DMS153 (cell line): ENCODE results near the gene RUSF1.
A peak's percentile ranks its signal among the peaks of the same experiment; 100 is the strongest.
"Not testable (repeated sequence)": the region's sequence is repeated elsewhere in the genome, so short reads cannot be mapped to it uniquely, and the experiment has no call there.

Experiments used
- DNase-seq: peaks from one replicate; lab custom pipeline; 2025; lab: John Stamatoyannopoulos, UW

The RUSF1 gene

DNA sequence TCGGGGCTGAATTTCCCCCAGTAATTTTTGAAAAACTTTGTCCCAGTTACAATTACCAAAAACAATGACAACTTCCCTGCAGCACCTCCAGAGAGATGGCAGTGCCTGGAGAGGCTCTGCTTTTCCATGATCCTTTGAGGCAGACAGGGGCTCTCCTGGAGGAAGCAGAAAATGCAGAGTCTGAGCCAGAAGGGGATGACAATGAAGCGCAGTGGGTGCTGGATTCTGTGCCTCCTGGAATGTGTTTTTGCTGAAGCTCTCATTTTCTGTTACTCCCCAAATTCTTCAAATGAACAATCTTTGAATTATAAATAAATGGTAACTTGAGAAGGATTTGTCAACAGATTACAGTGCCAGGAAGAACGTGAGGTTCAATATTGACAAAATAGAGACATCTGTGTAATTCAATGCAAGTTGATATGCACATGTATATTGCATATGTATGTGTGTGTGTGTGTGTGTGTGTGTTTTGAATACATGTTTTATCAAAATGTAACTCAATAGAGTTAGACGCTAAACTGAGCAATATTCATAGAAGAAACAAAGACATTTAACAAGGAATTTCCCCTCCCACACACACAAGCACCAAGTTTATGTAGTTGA, 9.7 kb upstream of the RUSF1 start:
- no peak for DNase-seq

DNA sequence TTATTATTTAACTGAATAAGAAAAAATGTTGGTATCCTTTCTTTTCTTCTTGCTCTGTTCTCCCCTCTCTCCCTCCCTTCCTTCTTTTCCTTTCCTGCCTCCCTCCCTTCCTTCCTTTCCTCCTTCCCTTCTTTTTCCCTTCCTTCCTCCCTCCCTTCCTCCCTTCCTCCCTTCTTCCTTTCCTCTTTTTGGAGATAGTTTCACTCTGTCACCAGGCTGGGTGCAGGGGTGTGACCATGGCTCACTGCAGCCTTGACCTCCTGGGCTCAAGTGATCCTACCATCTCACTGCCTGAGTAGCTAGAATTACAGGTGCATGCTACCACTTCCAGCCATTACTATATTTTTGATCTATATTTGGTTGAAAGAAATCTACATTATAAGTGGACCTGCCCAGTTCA, 5.7 kb upstream of the RUSF1 start:
- DNase-seq: no peak

GRCh38 chr16:31513126-31513525, 4.9 kb upstream of the RUSF1 start:
- DNase-seq: no peak

DNA sequence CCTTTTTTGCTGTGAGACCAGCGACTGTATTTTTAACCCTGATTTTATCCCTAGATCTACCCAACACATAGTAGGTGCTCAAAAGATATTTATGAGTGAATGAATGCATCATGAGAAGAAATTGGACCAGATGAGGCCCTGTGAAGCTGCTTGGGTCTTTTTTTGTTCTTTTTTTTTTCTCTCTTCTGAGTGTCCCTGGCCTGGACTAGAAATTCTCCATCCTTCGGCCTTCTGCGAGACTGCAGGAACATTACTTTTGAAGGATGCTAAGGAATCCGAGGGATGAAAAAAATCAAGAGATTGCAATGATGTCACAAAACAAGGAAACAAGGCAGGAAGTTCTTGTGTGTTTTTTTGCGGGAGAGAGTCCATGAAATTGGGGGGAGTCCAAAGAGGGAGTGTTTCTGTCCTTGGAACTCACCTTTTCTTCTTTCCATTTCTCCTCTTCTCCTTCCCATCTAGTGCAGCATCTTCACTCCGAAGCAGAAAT, 560 bp upstream of the RUSF1 start:
- DNase-seq: no peak

DNA sequence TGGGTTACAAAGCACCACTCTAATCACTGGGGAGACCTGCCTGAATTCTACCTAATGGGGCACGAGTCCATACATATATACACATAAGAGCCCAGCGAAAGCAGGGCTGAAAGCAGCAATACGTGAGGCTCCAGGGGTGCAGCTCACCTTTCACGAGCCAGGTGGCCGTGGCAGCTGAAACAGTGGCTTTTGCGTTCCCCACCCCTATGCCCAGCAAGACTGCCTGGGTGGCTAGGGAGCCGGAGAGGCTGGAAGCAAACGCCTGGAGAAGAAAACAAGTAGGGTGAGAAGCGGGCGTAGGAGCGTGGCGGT, 618 bp downstream of the RUSF1 start:
- DNase-seq: no peak

DNA sequence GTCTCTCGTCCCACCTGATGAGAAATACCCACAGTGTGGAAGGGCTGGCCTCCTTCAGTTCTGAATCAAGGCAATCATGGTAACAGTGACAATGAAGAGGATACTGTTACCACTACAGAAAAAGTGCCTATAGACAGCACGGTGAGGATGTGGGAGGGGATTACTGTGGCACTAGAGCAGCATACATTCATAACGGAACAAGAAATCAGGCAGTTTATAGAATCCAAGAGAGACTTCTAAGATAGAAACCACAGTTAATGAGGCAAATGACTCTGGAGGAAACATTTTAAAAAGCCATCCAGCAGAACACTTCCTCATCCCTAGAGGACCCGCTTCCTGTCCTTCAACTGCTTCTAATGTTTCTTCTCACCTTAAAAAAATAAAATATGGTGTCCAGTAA, 2.7 kb downstream of the RUSF1 start:
- DNase-seq: no peak

- DNase-seq: no peak
Measured at GRCh38 chr16:31504159-31504558, 4.0 kb downstream of the RUSF1 start.

DNA sequence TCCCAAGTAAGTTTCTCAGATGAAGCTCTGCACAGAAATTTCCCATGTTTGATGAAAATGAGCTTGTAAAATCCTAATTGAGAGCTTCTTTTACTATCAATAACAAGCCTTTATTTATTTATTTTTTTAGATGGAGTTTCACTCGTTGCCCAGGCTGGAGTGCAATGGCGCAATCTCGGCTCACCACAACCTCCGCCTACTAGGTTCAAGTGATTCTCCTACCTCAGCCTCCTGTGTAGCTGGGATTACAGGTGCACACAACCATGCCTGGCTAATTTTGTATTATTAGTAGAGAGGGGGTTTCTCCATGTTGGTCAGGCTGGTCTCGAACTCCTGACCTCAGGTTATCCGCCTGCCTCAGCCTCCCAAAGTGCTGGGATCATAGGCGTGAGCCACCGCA, 4.6 kb downstream of the RUSF1 start:
- DNase-seq: not testable (repeated sequence)

DNA sequence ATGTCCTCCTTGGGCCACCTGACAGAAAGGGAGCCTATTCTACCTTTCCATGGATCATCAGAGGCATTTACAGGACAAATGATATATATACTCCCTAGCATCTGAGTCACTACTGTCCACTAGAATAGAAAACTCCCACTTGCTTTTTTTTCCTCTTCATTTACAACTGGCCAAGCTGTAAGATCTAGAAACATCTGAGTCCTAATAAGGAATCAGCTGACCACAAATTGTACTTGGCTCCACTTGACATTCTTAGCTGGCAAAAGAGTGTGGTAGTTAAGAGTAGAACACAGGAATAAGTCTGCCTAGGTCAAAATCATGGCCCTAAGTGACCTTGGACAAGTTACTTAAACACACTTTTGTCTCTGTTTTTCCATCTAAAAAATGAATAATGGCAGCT, 5.2 kb downstream of the RUSF1 start:
- DNase-seq: no peak

GRCh38 chr16:31501966-31502348, 6.2 kb downstream of the RUSF1 start:
- DNase-seq: no peak

- DNase-seq: no peak
Measured at GRCh38 chr16:31501226-31501965, 6.8 kb downstream of the RUSF1 start.

DNA sequence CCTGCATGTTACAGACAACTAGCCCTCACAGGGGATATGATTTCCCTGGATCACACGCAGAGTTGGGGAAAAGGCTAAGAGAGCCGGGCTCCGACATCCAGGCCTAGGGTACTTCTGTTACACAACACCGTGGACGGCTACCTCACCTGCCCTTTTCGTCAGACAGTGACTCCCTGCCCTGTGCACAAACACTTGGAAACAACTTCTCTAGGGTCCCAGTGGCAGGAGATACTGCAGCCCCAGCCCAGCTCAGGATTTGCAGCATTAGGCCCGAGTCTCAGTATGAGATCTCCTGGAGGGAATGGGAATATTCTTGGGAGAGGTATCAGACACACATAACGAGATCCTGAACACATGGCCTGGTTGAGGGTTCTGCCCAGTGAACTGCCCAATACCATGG, 8.3 kb downstream of the RUSF1 start:
- DNase-seq: no peak

DNA sequence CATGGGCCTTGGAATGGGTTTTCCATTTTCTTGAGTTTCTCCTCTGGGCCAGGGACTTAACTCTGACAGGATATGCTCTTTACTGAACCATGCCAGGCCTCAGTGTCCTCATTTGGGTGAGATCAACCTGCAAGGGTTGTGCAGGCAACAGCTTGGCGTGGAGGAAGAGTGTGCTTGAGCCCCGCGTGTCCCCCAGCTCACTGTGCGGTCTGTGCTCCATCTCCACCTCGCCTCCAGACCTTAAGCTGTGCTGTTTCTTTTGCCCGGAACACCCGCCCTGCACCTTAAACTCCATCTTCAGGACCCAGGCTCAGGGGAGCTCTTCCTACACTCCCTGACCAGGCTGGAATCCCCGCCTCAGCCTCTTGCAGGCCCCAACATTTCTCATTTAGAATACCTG, 9.7 kb downstream of the RUSF1 start:
- DNase-seq: no peak

- no peak for DNase-seq
Measured at GRCh38 chr16:31496670-31497069, 11.5 kb downstream of the RUSF1 start.

DNA sequence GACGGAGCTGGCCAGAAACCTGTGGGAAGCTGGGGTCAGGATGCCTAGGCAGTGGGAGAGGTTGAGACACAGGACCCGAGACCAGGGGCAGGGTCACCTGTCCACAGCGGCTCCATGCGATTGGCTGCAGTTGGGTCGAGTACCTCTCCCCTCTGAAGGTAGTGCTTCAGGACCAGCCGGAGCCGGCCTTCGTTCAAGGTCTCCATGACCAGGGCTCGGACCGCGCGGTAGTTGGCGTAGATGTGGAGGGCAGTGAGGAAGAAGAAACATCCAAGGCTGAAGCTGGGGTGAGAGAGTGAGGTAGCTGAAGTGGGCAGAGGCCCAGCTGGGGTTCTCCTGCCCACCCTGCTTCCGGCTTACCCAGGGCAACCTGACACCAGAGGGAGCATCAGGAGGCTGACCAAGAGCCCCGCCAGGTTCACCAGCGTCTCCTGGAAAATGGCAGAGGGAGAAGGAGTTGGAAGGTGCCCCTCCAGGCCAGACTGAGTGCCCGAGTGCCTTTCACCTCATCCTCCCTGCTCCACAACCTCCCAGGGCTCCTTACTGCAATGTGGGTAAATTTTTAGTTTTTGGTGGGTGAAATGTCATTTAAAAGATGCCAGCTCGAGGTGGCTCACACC, 14.6 kb downstream of the RUSF1 start:
- DNase-seq: no peak

DNA sequence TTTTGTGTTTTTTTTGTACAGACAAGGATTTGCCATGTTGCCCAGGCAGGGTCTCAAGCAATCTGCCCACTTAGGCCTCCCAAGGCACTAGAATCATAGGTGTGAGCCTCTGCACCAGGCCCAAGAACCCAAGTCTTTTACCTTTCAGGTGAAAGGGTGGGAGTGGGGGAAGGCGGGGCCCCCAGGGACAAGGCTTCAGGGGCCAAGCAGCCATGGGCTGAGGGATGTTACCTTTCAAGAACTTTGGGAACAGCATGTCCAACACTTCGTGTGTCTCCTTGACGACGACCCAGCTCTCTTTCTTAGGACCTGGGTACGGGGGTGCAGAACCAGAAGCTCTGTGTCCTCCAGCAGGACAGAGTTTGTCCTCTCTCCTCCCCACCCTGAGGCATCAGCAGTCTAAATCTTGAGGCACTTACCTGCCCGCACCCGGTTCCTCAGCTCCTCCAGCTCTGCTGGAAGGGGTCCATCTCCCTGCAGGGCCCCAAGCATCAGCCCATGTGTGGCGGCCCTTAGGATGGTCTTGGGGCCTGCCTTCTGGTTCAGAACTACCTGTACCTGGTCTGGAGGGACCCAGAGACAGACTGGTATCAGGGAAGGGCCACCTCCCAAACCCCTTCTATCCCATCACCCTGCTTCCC, 16.3 kb downstream of the RUSF1 start:
- DNase-seq: no peak

- DNase-seq: no peak
Measured at GRCh38 chr16:31489616-31490584, 18.3 kb downstream of the RUSF1 start.

DNA sequence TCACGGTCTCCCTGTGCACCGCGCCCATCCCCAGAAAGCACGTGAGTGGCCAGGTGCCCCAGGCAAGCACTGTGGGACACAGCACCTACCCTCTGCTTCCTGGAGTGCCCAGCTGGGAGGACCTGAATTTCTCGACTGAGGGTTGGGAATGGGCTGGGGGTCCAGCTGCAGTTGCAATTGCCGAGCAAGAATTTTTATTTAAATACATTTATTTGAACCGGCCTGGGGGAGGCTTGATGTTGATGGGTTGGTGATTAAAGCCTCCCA, 19.0 kb downstream of the RUSF1 start:
- DNase-seq: no peak

DNA sequence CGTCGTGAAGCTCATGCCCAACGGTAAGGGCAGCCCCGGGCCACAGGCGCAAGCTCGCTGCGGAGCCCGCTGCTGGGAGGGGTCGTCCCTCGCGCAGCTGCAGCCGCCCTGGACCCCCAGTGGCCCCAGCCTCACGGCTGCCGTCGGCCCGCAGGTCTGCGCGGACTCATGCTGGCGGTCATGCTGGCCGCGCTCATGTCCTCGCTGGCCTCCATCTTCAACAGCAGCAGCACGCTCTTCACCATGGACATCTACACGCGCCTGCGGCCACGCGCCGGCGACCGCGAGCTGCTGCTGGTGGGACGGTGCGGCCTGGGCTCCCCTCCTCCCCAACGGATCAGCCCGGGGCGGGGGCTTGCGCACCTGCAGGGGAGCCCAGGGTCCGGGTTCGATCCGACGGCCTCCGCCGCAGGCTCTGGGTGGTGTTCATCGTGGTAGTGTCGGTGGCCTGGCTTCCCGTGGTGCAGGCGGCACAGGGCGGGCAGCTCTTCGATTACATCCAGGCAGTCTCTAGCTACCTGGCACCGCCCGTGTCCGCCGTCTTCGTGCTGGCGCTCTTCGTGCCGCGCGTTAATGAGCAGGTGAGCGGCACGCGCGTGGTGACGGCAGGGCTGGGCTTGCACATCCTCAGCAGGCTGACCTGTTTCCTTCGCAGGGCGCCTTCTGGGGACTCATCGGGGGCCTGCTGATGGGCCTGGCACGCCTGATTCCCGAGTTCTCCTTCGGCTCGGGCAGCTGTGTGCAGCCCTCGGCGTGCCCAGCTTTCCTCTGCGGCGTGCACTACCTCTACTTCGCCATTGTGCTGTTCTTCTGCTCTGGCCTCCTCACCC, 19.5 kb downstream of the RUSF1 start:
- no peak for DNase-seq

- DNase-seq: peak; percentile 59
Measured at GRCh38 chr16:31487720-31488467, 20.3 kb downstream of the RUSF1 start.
